Mesodermal cell (in vitro differentiated cells): ENCODE results near the gene COL21A1.

ENCODE experiments used
- H3K27ac ChIP-seq: 2 replicates; pipeline ENCODE4 v1.7.0; 2013; ENCODE audit warnings: mild to moderate bottlenecking, low read depth, low read length, moderate library complexity; ENCODE audit not compliant: severe bottlenecking
- H3K36me3 ChIP-seq: 2 replicates; pipeline ENCODE4 v1.7.1; 2013; ENCODE audit warnings: mild to moderate bottlenecking, low read length, moderate library complexity; ENCODE audit not compliant: control insufficient read depth, insufficient read depth
- H3K4me1 ChIP-seq: one replicate; pipeline ENCODE4 v1.7.1; 2013; ENCODE audit warnings: mild to moderate bottlenecking, low read length; ENCODE audit not compliant: insufficient read depth, control insufficient read depth, poor library complexity, severe bottlenecking
- H3K4me3 ChIP-seq: 2 replicates; pipeline ENCODE4 v1.7.0; 2013; ENCODE audit warnings: low read length, control low read depth, mild to moderate bottlenecking; ENCODE audit not compliant: insufficient read depth, poor library complexity, severe bottlenecking; ENCODE audit errors: extremely low read depth
- H3K9me3 ChIP-seq: 2 replicates; pipeline ENCODE4 v1.7.1; 2013; ENCODE audit warnings: mild to moderate bottlenecking, low read length, moderate library complexity; ENCODE audit not compliant: control insufficient read depth
- WGBS, 2 experiments: methylation state at CpG; one replicate each; pipeline ENCODE4 v1.1.5; 2013; ENCODE audit warnings: missing lambda C conversion rate in 2 of 2; ENCODE audit not compliant: insufficient coverage in 2 of 2; 5-methylcytosine and 5-hydroxymethylcytosine counted together

COL21A1 gene

DNA sequence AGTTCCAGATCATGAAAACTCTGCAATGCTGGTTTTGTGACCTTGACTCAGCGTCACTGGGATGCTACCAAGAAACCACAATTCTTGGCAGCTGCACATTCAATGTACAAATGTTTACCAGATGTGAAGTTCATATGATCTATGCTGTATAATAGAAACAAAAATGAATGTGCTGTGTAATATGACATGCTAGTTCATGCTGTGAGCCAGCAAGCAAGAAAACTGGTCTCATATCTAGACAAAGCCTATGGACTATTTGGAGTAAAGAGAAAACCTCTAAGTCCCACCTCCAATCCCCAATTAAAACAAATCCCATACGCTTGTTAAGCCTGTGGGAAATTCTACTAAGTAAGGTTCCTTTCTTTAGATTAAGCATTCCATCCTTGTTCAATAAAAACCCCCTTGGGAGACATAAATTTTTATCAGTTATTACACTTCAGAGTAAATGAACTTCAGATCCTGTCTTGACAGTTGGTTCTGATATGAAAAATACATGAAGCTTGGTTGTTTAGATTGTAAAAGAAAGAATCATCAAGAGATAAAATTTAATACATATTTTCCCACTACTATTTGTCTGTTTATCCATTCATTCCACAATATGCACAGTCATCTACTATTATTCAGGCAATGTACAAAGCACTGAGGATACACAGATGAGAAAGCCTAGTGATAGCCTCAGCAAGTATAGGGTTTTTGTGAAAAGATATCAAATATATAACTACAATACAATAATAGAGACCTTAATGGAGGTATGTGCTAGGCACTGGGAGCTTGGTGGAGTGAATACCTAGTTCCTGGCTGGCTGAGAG lies 20.1 kb downstream of the COL21A1 start:
- 100% methylated on average over 1 of the region's 2 CpGs; no CpG with 5 or more reads in 1 of the 2 experiments for WGBS, 2 experiments
- H3K27ac ChIP-seq: no peak overlapping the region
- no peak overlapping the region for H3K4me3 ChIP-seq
- H3K36me3 ChIP-seq: no peaks in the 10 kb centered on the region
- H3K4me1 ChIP-seq: no peaks in the 10 kb centered on the region
- H3K9me3 ChIP-seq: no peaks in the 10 kb centered on the region

DNA sequence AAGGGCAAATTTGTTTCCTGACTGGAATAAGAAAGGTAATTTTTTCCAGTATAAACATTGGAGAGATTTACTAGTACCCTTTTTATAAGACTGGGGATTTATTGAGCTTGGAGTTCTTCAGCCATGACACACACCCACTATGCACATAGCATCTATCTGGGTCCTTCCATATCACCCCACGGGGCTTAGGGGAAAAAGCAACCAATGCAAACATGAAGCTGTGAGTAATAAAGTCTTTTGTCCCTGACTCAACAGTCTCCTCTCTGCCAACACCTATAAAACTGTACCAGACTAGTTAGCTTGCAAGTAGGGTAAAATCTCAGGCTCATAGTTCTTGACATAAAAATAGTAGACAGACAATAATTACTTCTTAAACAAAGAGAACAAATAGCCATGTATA lies 23.4 kb downstream of the COL21A1 start:
- WGBS, 2 experiments: no CpG with 5 or more reads among the region's 1 CpG

DNA sequence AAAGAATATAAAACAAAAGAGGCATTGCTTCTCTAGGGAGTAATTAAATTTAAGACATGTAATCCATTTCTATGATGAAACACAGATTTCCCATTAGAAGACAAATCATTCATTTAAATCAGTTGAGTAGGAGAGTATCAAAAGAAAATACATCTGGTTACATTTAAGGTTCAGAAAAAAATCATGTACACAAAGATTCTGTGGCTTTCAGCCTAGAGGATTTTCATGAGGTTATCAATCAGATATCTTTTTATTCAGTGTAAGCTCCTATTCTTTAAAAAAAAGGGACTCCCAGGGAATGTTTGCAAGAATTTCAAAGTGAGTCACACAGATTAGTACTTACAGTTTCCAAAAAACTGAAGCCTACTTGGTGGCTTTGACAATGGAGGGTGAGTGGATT lies 24.9 kb downstream of the COL21A1 start:
- Histone ChIP-seq H3K4me1 (no peaks in the 10 kb centered on the region), H3K9me3 (no peaks in the 10 kb centered on the region), H3K4me3 (no peak overlapping the region), H3K27ac (no peak overlapping the region), H3K36me3 (no peaks in the 10 kb centered on the region)

More for the DNA sequence above, 23.4 kb downstream of the COL21A1 start:
- Histone ChIP-seq H3K27ac (no peak overlapping the region), H3K9me3 (no peaks in the 10 kb centered on the region), H3K36me3 (no peaks in the 10 kb centered on the region), H3K4me1 (no peaks in the 10 kb centered on the region), H3K4me3 (no peak overlapping the region)

DNA sequence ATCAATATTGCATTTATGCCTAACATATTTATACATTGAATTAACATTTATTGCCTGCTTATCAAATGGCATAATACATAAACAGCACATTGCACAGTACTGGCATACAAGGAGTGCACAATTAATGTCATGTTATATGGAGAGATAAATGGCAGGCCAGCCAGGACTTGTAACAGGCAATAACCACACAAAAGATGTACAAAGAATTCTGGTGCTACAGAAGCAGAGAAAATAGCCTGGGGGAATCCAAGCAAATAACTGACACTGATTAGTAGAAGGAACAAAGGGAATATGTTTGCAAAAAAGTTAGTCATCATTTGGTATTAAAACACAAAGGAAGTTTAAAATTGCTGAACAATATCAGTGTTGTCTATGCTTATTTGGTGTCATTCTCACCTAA lies 27.3 kb downstream of the COL21A1 start:
- Histone ChIP-seq H3K4me3 (no peak overlapping the region), H3K9me3 (no peaks in the 10 kb centered on the region), H3K27ac (no peak overlapping the region), H3K36me3 (no peaks in the 10 kb centered on the region), H3K4me1 (no peaks in the 10 kb centered on the region)

DNA sequence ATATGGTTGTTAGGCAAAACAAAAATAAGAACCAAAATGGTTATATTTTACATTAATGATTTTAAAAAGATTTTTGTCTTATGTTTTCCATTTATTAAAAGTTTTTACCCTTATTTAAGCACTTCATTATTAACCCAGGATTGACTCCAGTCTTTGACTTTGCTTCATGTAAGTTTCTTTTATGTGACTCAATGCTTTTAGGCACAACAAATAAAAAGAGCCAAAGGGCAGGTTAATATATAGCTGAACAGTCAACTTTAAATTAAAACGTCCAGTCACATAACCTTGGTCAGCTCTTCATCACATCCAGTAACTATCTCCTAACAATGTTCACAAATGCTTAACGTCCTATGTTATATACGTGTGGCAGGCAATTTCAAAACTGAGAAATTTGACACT lies 32.7 kb downstream of the COL21A1 start:
- no peak overlapping the region for H3K27ac ChIP-seq
- 88 to 89% methylated on average over 3 of the region's 3 CpGs for WGBS, 2 experiments
- H3K36me3 ChIP-seq: no peaks in the 10 kb centered on the region

DNA sequence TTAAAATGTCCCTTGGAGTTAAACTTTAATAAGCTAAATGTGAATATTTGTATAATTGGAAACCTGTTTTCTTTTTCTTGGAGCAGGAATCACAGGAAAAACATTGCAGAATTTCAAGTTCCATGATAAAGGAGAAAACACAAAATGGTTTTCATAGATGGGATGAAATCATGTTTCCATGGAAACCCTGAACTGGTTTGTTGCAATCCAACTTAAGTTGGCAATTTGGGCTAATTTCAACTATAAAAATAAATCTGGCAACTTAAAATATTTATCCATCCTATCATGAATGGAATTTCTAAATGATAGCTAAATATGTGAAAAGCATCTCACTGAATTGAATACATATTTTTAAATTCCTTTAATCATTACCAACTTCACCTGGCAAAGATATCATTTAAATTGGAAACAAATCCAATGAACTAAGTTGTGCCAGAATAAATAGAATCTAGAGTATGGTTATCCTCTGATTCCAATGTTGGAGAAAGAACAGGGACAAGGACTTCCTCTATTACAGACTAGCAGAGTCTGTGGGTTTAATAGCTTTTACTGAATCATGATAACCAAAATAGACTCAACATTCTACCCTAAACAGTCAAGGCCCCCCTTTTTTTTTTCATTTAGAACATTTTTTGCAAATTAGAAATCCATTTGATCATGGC lies 33.2 kb downstream of the COL21A1 start:
- Histone ChIP-seq H3K27ac (no peak overlapping the region), H3K9me3 (no peaks in the 10 kb centered on the region), H3K36me3 (no peaks in the 10 kb centered on the region), H3K4me1 (no peaks in the 10 kb centered on the region), H3K4me3 (no peak overlapping the region)

More for the DNA sequence above, 32.7 kb downstream of the COL21A1 start:
- no peaks in the 10 kb centered on the region for H3K9me3 ChIP-seq
- H3K4me1 ChIP-seq: no peaks in the 10 kb centered on the region
- no peak overlapping the region for H3K4me3 ChIP-seq

DNA sequence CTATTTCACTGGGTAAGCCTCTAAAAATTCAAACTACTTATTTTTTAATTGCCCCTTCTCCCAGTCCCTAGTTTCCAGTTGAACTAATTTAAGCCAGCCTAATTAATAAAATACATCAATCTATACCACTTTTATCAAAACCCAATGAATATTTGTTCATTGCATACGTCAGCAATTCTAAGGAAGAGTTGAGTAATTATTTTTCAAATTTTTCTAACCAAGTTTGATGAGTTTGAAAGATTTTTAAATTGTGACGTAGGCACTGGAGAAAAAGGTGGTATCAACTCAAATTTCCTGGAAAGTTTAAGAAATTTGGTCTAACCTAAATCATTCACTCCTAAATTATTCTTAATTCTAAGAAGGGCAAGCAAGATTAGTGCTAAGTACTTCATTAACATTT lies 35.7 kb downstream of the COL21A1 start:
- no peak overlapping the region for H3K4me3 ChIP-seq
- WGBS, 2 experiments: no CpG with 5 or more reads among the region's 2 CpGs
- H3K9me3 ChIP-seq: no peaks in the 10 kb centered on the region
- H3K4me1 ChIP-seq: no peaks in the 10 kb centered on the region
- no peak overlapping the region for H3K27ac ChIP-seq
- no peaks in the 10 kb centered on the region for H3K36me3 ChIP-seq

DNA sequence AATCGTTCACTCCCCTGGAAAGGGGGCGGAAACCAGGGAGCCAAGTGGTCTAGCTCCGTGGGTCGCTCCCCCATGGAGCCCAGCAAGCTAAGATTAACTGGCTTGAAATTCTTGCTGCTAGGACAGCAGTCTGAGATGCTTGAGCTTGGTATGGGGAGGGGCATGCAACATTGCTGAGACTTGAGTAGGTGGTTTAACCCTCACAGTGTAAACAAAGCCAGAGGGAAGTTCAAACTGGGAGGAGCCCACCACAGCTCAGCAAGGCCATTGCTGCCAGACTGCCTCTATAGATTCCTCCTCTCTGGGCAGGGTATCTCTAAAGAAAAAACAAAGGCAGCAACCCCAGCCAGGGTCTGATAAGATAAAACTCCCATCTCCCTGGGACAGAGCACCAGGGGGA lies 43.2 kb downstream of the COL21A1 start:
- Histone ChIP-seq H3K36me3 (no peaks in the 10 kb centered on the region), H3K4me1 (no peaks in the 10 kb centered on the region), H3K27ac (no peak overlapping the region), H3K9me3 (no peaks in the 10 kb centered on the region), H3K4me3 (no peak overlapping the region)
- WGBS, 2 experiments: 82 to 97% methylated on average over 4 of the region's 4 CpGs

DNA sequence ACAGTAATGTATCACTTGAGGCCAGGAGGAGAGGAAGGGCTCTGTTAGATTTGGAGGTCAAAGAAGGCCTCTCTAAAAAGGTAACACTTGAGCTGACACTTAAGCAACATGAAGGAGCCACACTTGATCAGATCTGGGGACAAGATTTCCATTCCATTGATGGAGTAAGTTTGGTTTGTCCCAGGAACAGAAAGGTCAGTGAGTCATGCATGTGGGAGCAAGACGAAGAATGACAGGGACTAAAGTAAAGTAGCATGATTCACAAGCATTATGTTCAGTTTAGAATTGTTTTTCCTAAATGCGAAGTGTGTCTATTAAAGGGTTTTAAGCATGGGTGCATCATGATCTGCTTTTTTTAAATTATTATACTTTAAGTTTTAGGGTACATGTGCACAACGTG lies 47.4 kb downstream of the COL21A1 start:
- Histone ChIP-seq H3K4me3 (no peak overlapping the region), H3K4me1 (no peaks in the 10 kb centered on the region), H3K36me3 (no peaks in the 10 kb centered on the region), H3K27ac (no peak overlapping the region), H3K9me3 (peaks cover 3% of the 10 kb centered on the region)
- WGBS, 2 experiments: 83 to 94% methylated on average over 1 to 2 of the region's 3 CpGs

DNA sequence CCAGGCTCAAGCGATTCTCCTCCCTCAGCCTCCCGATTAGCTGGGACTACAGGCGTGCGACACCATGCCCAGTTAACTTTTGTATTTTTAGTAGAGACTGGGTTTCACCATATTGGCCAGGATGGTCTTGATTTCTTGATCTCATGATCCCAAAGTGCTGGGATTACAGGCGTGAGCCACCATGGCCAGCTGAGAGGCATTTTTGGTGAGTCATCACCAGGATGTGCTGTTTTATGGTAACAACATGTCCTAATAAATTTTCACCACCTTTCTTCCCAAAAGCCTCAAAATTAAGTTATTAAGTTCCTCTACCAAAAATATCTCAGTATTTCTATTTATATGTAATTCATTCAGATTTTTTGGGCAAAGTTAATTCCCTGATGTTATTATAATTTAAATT lies 53.5 kb downstream of the COL21A1 start:
- H3K9me3 ChIP-seq: peaks cover 3% of the 10 kb centered on the region
- H3K27ac ChIP-seq: no peak overlapping the region
- H3K36me3 ChIP-seq: no peaks in the 10 kb centered on the region
- H3K4me1 ChIP-seq: no peaks in the 10 kb centered on the region
- H3K4me3 ChIP-seq: no peak overlapping the region
- WGBS, 2 experiments: 85% methylated on average over 2 of the region's 5 CpGs

DNA sequence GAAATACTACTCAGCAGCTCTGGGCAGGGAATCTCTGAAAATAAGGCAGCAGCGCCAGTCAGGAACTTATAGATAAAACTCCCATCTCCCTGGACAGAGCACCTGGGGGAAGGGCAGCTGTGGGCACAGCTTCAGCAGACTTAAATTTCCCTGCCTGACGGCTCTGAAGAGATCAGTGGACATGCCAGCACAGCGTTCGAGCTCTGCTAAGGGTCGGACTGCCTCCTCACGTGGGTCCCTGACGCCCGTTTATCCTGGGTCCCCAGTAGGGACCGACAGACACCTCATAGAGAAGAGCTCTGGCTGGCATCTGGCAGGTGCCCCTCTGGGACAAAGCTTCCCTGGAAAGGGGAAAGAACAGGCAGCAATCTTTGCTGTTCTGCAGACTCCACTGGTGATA lies 59.0 kb downstream of the COL21A1 start:
- Histone ChIP-seq H3K27ac (no peak overlapping the region), H3K4me1 (no peaks in the 10 kb centered on the region), H3K9me3 (no peaks in the 10 kb centered on the region), H3K4me3 (no peak overlapping the region), H3K36me3 (no peaks in the 10 kb centered on the region)
- 88 to 89% methylated on average over 8 of the region's 9 CpGs for WGBS, 2 experiments
